Stimulated activated naive CD8-positive, alpha-beta T cell treated with anti-CD3 and anti-CD28 coated beads, Interleukin-15, Interleukin-2, amounts not matched to agents 100 U/mL and 50 U/mL, for 24 hours (primary cell): ENCODE data around the gene OARD1.
"Not testable (repeated sequence)": the region's sequence is repeated elsewhere in the genome, so short reads cannot be mapped to it uniquely, and the experiment has no call there.

Experiments
- ATAC-seq: fragments of 150-1000 bp; cut with Tn5 transposase; one replicate; pipeline ENCODE4 v1.10.0; 2021
- DNase-seq: peaks from one replicate; pipeline ENCODE4 v3.0.0; 2021

OARD1 gene

GRCh38 chr6:41025966-41026530 is 46.1 kb downstream of the OARD1 start:
- no peak for ATAC-seq
- DNase-seq, result no peak

- DNase-seq, result no peak
- no peak for ATAC-seq
Measured at GRCh38 chr6:41023114-41023513, 49.0 kb downstream of the OARD1 start.

- DNase-seq (no peak), ATAC-seq (no peak)
Measured at GRCh38 chr6:41022294-41022693, 49.9 kb downstream of the OARD1 start.

GRCh38 chr6:41021832-41022231 is 50.3 kb downstream of the OARD1 start:
- no peak for DNase-seq

GRCh38 chr6:41017663-41018062 is 54.5 kb downstream of the OARD1 start:
- no peak for DNase-seq
- ATAC-seq, result no peak

More at GRCh38 chr6:41021832-41022231, 50.3 kb downstream of the OARD1 start:
- ATAC-seq, result no peak

- not testable (repeated sequence) for ATAC-seq, DNase-seq
Measured at GRCh38 chr6:41015860-41016259, 56.3 kb downstream of the OARD1 start.

GRCh38 chr6:41014780-41015179 is 57.4 kb downstream of the OARD1 start:
- no peak for ATAC-seq
- no peak for DNase-seq
